DOHH2 (cell line): ENCODE results near the gene WDFY2.

Experiments
- CTCF ChIP-seq: fragments of 200-600 bp; sonication (generic); IDR thresholded peaks from one replicate; pipeline ENCODE4 v1.5.1; 2014; ENCODE audit warnings: antibody characterized with exemption, mild to moderate bottlenecking, low read depth, low read length; ENCODE audit not compliant: poor library complexity, severe bottlenecking
- EZH2phosphoT487 ChIP-seq: fragments of 200-600 bp; sonication (generic); IDR thresholded peaks from 2 replicates; pipeline ENCODE4 v1.6.1; 2017; ENCODE audit warnings: borderline replicate concordance, mild to moderate bottlenecking, antibody characterized with exemption, low read length, moderate library complexity, mixed read lengths

GRCh38 chr13:51768378-51768921, 184.2 kb downstream of the WDFY2 start:
- TF ChIP-seq CTCF = no peak
- TF ChIP-seq EZH2phosphoT487 = no peak
